ENCODE results near the gene LGALS3BP. TPM values are rescaled to one million over a fixed set of nuclear protein-coding genes. Genes with fewer than 3 reads are reported as not detected.

LGALS3BP gene
- total RNA-seq, 1 donor from 2014 or later, result 118 TPM

GRCh38 chr17:79008666-79009387, 29.1 kb upstream of the LGALS3BP start:
- Histone ChIP-seq H3K27me3 (ENCODE audit: control insufficient read depth, insufficient read depth, low read length) (no peaks in the 10 kb centered on the region), H3K36me3 (ENCODE audit: control insufficient read depth, insufficient read depth, low read length) (peaks cover 6% of the 10 kb centered on the region), H3K4me3 (ENCODE audit: low read depth, low read length) (peak overlapping the region; percentile 89)
- DNase-seq (ENCODE audit: low read depth) (no peak), FAIRE-seq (no peak)
- TF ChIP-seq, protein P1, sequence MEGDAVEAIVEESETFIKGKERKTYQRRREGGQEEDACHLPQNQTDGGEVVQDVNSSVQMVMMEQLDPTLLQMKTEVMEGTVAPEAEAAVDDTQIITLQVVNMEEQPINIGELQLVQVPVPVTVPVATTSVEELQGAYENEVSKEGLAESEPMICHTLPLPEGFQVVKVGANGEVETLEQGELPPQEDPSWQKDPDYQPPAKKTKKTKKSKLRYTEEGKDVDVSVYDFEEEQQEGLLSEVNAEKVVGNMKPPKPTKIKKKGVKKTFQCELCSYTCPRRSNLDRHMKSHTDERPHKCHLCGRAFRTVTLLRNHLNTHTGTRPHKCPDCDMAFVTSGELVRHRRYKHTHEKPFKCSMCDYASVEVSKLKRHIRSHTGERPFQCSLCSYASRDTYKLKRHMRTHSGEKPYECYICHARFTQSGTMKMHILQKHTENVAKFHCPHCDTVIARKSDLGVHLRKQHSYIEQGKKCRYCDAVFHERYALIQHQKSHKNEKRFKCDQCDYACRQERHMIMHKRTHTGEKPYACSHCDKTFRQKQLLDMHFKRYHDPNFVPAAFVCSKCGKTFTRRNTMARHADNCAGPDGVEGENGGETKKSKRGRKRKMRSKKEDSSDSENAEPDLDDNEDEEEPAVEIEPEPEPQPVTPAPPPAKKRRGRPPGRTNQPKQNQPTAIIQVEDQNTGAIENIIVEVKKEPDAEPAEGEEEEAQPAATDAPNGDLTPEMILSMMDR (IDR thresholded peaks at IDR 0.05; ENCODE audit: insufficient read depth, low read length, severe bottlenecking), result no peak

GRCh38 chr17:79007504-79008381, 28.0 kb upstream of the LGALS3BP start:
- no peak for DNase-seq (ENCODE audit: low read depth)
- no peaks in the 10 kb centered on the region for H3K27me3 ChIP-seq (ENCODE audit: control insufficient read depth, insufficient read depth, low read length)
- H3K36me3 ChIP-seq (ENCODE audit: control insufficient read depth, insufficient read depth, low read length), result peaks cover 10% of the 10 kb centered on the region
- TF ChIP-seq, protein P1 (IDR thresholded peaks at IDR 0.05; ENCODE audit: insufficient read depth, low read length, severe bottlenecking), result no peak
- H3K4me3 ChIP-seq (ENCODE audit: low read depth, low read length), result no peak overlapping the region
- FAIRE-seq, result no peak

GRCh38 chr17:79006794-79007503, 27.2 kb upstream of the LGALS3BP start:
- Histone ChIP-seq H3K27me3 (ENCODE audit: control insufficient read depth, insufficient read depth, low read length) (no peaks in the 10 kb centered on the region), H3K36me3 (ENCODE audit: control insufficient read depth, insufficient read depth, low read length) (peaks cover 12% of the 10 kb centered on the region), H3K4me3 (ENCODE audit: low read depth, low read length) (no peak overlapping the region)
- TF ChIP-seq, protein P1 (IDR thresholded peaks at IDR 0.05; ENCODE audit: insufficient read depth, low read length, severe bottlenecking), result no peak
- no peak for FAIRE-seq
- no peak for DNase-seq (ENCODE audit: low read depth)

DNA sequence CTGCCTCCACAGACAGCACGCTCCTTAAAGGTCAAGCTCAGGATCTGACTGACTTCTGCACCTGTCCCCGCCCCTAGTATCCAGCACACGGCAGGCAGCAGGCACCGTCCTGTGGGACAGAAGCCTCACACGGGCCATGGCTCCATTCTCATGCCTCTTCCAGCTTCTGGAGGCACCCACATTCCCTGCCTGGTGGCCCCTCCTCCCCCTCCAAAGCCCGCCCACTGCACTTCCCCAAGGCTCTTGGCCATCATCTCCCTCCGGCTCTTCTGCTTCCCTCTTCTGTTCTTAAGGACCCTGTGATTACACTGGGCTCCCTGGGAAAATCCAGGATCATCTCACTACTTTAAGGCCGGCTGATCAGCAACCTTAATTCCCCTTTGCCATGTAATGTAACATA, 26.3 kb upstream of the LGALS3BP start:
- DNase-seq (ENCODE audit: low read depth) (no peak), FAIRE-seq (no peak)
- TF ChIP-seq, protein P1 (IDR thresholded peaks at IDR 0.05; ENCODE audit: insufficient read depth, low read length, severe bottlenecking), result no peak
- Histone ChIP-seq H3K4me3 (ENCODE audit: low read depth, low read length) (no peak overlapping the region), H3K27me3 (ENCODE audit: control insufficient read depth, insufficient read depth, low read length) (no peaks in the 10 kb centered on the region), H3K36me3 (ENCODE audit: control insufficient read depth, insufficient read depth, low read length) (peaks cover 12% of the 10 kb centered on the region)

- peak; percentile 93 for FAIRE-seq
- TF ChIP-seq, protein P1 (IDR thresholded peaks at IDR 0.05; ENCODE audit: insufficient read depth, low read length, severe bottlenecking), result no peak
- H3K4me3 ChIP-seq (ENCODE audit: low read depth, low read length), result no peak overlapping the region
Measured at GRCh38 chr17:79005063-79005861, 25.5 kb upstream of the LGALS3BP start.

More at GRCh38 chr17:79005063-79005861, 25.5 kb upstream of the LGALS3BP start:
- Histone ChIP-seq H3K27me3 (ENCODE audit: control insufficient read depth, insufficient read depth, low read length) (no peaks in the 10 kb centered on the region), H3K36me3 (ENCODE audit: control insufficient read depth, insufficient read depth, low read length) (peaks cover 15% of the 10 kb centered on the region)
- peak; percentile 63 for DNase-seq (ENCODE audit: low read depth)

All from bronchial epithelial cell (primary cell).